Lower lobe of right lung (tissue), 2 donors: ENCODE measurements around the gene NOTUM. TPM values are rescaled to one million over a fixed set of nuclear protein-coding genes. Genes with fewer than 3 reads are reported as not detected.
A peak's percentile ranks its signal among the peaks of the same experiment; 100 is the strongest.
"Not testable (repeated sequence)": the region's sequence is repeated elsewhere in the genome, so short reads cannot be mapped to it uniquely, and the experiment has no call there.

Experiments
- ATAC-seq, 2 donors: fragments of 200-7000 bp; cut with Tn5 transposase; one replicate each; pipeline ENCODE4 v1.9.1; 2020 to 2022; ENCODE audit warnings: mild to moderate bottlenecking in 2 of 2, moderate library complexity in 2 of 2
- DNase-seq: peaks from one replicate; pipeline ENCODE4 v3.0.0-alpha.2; 2020
- H3K27ac ChIP-seq: fragments of 200-600 bp; one replicate; pipeline ENCODE4 v1.8.0; 2022
- H3K27me3 ChIP-seq: fragments of 200-600 bp; one replicate; pipeline ENCODE4 v1.8.0; 2022; ENCODE audit warnings: low read depth
- H3K36me3 ChIP-seq: fragments of 200-600 bp; one replicate; pipeline ENCODE4 v1.8.0; 2022; ENCODE audit warnings: mild to moderate bottlenecking
- H3K4me1 ChIP-seq: fragments of 200-600 bp; one replicate; pipeline ENCODE4 v1.8.0; 2022
- H3K4me3 ChIP-seq: fragments of 200-600 bp; one replicate; pipeline ENCODE4 v1.8.0; 2022; ENCODE audit warnings: mild to moderate bottlenecking
- H3K9me3 ChIP-seq: fragments of 200-600 bp; one replicate; pipeline ENCODE4 v1.8.0; 2022
- CTCF ChIP-seq: fragments of 200-600 bp; IDR thresholded peaks from one replicate; pipeline ENCODE4 v1.8.0; 2022; ENCODE audit warnings: antibody characterized with exemption, mild to moderate bottlenecking
- intact Hi-C: fragments of 100-400 bp; cut with DNase I; formaldehyde crosslinking; loops from one replicate; pipeline ENCODE4 v1.11.0; 2022
- total RNA-seq: library from RNA; stranded (reverse); fragmentation: NEBNext Ultra II Directional; extraction: Animal tissue kit (Norgen Biotek cat#: 25700); gene quantifications from one replicate; pipeline ENCODE4 v1.2.1, GENCODE V29; 2021
- donor health status: DM: no; HTN: yes; CAD: no; lungs with severe emphysema.

Gene NOTUM
- total RNA-seq, 1 donor from 2014 or later, result 4.4 TPM

GRCh38 chr17:81983011-81983638, 22.1 kb upstream of the NOTUM start:
- no peak overlapping the region for H3K27ac ChIP-seq
- H3K4me3 ChIP-seq, result no peak overlapping the region
- peak; percentile 30 for DNase-seq
- intact Hi-C loops, result no loop called here
- no peak for TF ChIP-seq CTCF
- peaks cover 45% of the 10 kb centered on the region for H3K36me3 ChIP-seq
- H3K27me3 ChIP-seq, result no peaks in the 10 kb centered on the region
- no peak for ATAC-seq
- peaks cover 27% of the 10 kb centered on the region for H3K4me1 ChIP-seq
- H3K9me3 ChIP-seq, result no peaks in the 10 kb centered on the region

- ATAC-seq, intact Hi-C loops: not testable (repeated sequence)
- H3K36me3 ChIP-seq, result peaks cover 35% of the 10 kb centered on the region
These were observed 20.5 kb upstream of the NOTUM start for GRCh38 chr17:81981511-81981910.

GRCh38 chr17:81980707-81981343, 19.8 kb upstream of the NOTUM start:
- Histone ChIP-seq H3K4me1 (peaks cover 34% of the 10 kb centered on the region), H3K27ac (peak overlapping the region; percentile 43), H3K36me3 (peaks cover 28% of the 10 kb centered on the region), H3K9me3 (no peaks in the 10 kb centered on the region), H3K4me3 (no peak overlapping the region), H3K27me3 (no peaks in the 10 kb centered on the region)
- intact Hi-C loops, result no loop called here
- TF ChIP-seq CTCF, result no peak
- DNase-seq, result peak; percentile 67
- ATAC-seq, result peak; percentile 1 to 31

More at GRCh38 chr17:81981511-81981910, 20.5 kb upstream of the NOTUM start:
- DNase-seq, H3K27me3 ChIP-seq, H3K9me3 ChIP-seq, H3K27ac ChIP-seq, H3K4me3 ChIP-seq: not testable (repeated sequence)
- peaks cover 31% of the 10 kb centered on the region for H3K4me1 ChIP-seq

- Histone ChIP-seq H3K9me3 (no peaks in the 10 kb centered on the region), H3K27ac (peak overlapping the region; percentile 43), H3K4me3 (no peak overlapping the region), H3K36me3 (peaks cover 21% of the 10 kb centered on the region), H3K27me3 (no peaks in the 10 kb centered on the region), H3K4me1 (peaks cover 34% of the 10 kb centered on the region)
- DNase-seq (no peak), ATAC-seq (no peak)
- TF ChIP-seq CTCF, result no peak
- intact Hi-C loops, result no loop called here
These were observed 19.1 kb upstream of the NOTUM start for GRCh38 chr17:81980122-81980521.

GRCh38 chr17:81978524-81979298, 17.7 kb upstream of the NOTUM start:
- no peak for ATAC-seq
- intact Hi-C loops, result no loop called here
- no peak for TF ChIP-seq CTCF
- H3K9me3 ChIP-seq, result no peaks in the 10 kb centered on the region
- peaks cover 34% of the 10 kb centered on the region for H3K4me1 ChIP-seq
- peaks cover 12% of the 10 kb centered on the region for H3K36me3 ChIP-seq
- peak overlapping the region; percentile 82 for H3K4me3 ChIP-seq
- H3K27ac ChIP-seq, result no peak overlapping the region
- peak; percentile 50 for DNase-seq
- H3K27me3 ChIP-seq, result no peaks in the 10 kb centered on the region
